PFSK-1 (cell line): Measurements from ENCODE around the gene EFCAB6.

Experiments used
- POLR2AphosphoS5 ChIP-seq: IDR thresholded peaks from 2 replicates; pipeline ENCODE4 v1.6.1; 2012; ENCODE audit warnings: low read depth, mild to moderate bottlenecking, control low read depth, low read length, moderate library complexity
- TAF1 ChIP-seq: IDR thresholded peaks from 2 replicates; pipeline ENCODE4 v1.6.1; 2012; ENCODE audit warnings: low read length, control low read depth, borderline replicate concordance; ENCODE audit not compliant: insufficient read depth

- TF ChIP-seq POLR2AphosphoS5 (no peak), TAF1 (no peak)
Observed at GRCh38 chr22:43669190-43669589, 142.9 kb downstream of the EFCAB6 start.
